ENCODE results near the gene TSC2. TPM values are rescaled to one million over a fixed set of nuclear protein-coding genes. Genes with fewer than 3 reads are reported as not detected.

Gene TSC2
- total RNA-seq, 4 donors from 2014 or later: 75.4 to 507 (median 111) TPM

- Histone ChIP-seq H3K4me3 (no peak overlapping the region), H3K9me3 (no peaks in the 10 kb centered on the region), H3K4me1 (peaks cover 0 to 24% (median 3%) of the 10 kb centered on the region in 4 donors), H3K36me3 (peaks cover 2 to 100% (median 14%) of the 10 kb centered on the region in 3 donors), H3K27me3 (no peaks in the 10 kb centered on the region), H3K27ac (peak overlapping the region in 2 of 4 donors; percentile 16 to 39)
- DNase-seq (ENCODE audit: low spot score in 2 of 2): no peak
- TF ChIP-seq POLR2A (IDR thresholded peaks at IDR 0.05) (no peak), CTCF (IDR thresholded peaks at IDR 0.05) (no peak), EP300 (IDR thresholded peaks at IDR 0.05) (no peak)
- WGBS, 2 donors: 89 to 92% methylated on average over 12 to 14 of the region's 14 CpGs
Measured at GRCh38 chr16:2090481-2090776, 42.6 kb downstream of the TSC2 start.

- H3K9me3 ChIP-seq: no peaks in the 10 kb centered on the region
- H3K27me3 ChIP-seq: no peaks in the 10 kb centered on the region
- peaks cover 0 to 19% (median 3%) of the 10 kb centered on the region in 4 donors for H3K4me1 ChIP-seq
- DNase-seq (ENCODE audit: low spot score in 2 of 2): peak; percentile 36 to 43
- TF ChIP-seq EP300 (IDR thresholded peaks at IDR 0.05): no peak
- TF ChIP-seq CTCF (IDR thresholded peaks at IDR 0.05): no peak
- no peak for TF ChIP-seq POLR2A (IDR thresholded peaks at IDR 0.05)
- peaks cover 2 to 100% (median 17%) of the 10 kb centered on the region in 3 donors for H3K36me3 ChIP-seq
- 72 to 73% methylated on average over 66 to 67 of the region's 101 CpGs for WGBS, 2 donors
- peak overlapping the region in 1 of 4 donors; percentile 8 for H3K4me3 ChIP-seq
- H3K27ac ChIP-seq: peak overlapping the region in 2 of 4 donors; percentile 39 to 66
Measured at GRCh38 chr16:2090777-2091546, 43.2 kb downstream of the TSC2 start.

- WGBS, 2 donors: 78% methylated on average over 37 to 40 of the region's 49 CpGs
- no peaks in the 10 kb centered on the region for H3K9me3 ChIP-seq
- H3K27me3 ChIP-seq: no peaks in the 10 kb centered on the region
- peaks cover 0 to 18% (median 3%) of the 10 kb centered on the region in 4 donors for H3K4me1 ChIP-seq
- H3K4me3 ChIP-seq: peak overlapping the region in 1 of 4 donors; percentile 8
- peak overlapping the region in 2 of 4 donors; percentile 39 to 66 for H3K27ac ChIP-seq
- TF ChIP-seq EP300 (IDR thresholded peaks at IDR 0.05): no peak
- TF ChIP-seq CTCF (IDR thresholded peaks at IDR 0.05): no peak
- TF ChIP-seq POLR2A (IDR thresholded peaks at IDR 0.05): no peak
- H3K36me3 ChIP-seq: peaks cover 2 to 100% (median 23%) of the 10 kb centered on the region in 3 donors
- DNase-seq (ENCODE audit: low spot score in 2 of 2): no peak
Measured at GRCh38 chr16:2091547-2092255, 43.9 kb downstream of the TSC2 start.

GRCh38 chr16:2092256-2092620 lies 44.5 kb downstream of the TSC2 start:
- H3K9me3 ChIP-seq: no peaks in the 10 kb centered on the region
- peak overlapping the region in 2 of 4 donors; percentile 39 to 66 for H3K27ac ChIP-seq
- DNase-seq (ENCODE audit: low spot score in 2 of 2): no peak
- peaks cover 0 to 18% (median 3%) of the 10 kb centered on the region in 4 donors for H3K4me1 ChIP-seq
- 78 to 79% methylated on average over 16 of the region's 16 CpGs for WGBS, 2 donors
- no peaks in the 10 kb centered on the region for H3K27me3 ChIP-seq
- no peak overlapping the region for H3K4me3 ChIP-seq
- TF ChIP-seq POLR2A (IDR thresholded peaks at IDR 0.05) (no peak), EP300 (IDR thresholded peaks at IDR 0.05) (no peak), CTCF (IDR thresholded peaks at IDR 0.05) (no peak)
- H3K36me3 ChIP-seq: peaks cover 2 to 100% (median 23%) of the 10 kb centered on the region in 3 donors

- no peak overlapping the region for H3K27ac ChIP-seq
- WGBS, 2 donors: 90 to 94% methylated on average over 6 to 9 of the region's 13 CpGs
- no peak for DNase-seq (ENCODE audit: low spot score in 2 of 2)
- H3K4me3 ChIP-seq: no peak overlapping the region
- TF ChIP-seq CTCF (IDR thresholded peaks at IDR 0.05) (no peak), EP300 (IDR thresholded peaks at IDR 0.05) (no peak), POLR2A (IDR thresholded peaks at IDR 0.05) (no peak)
- no peaks in the 10 kb centered on the region for H3K9me3 ChIP-seq
- H3K27me3 ChIP-seq: no peaks in the 10 kb centered on the region
- peaks cover 0 to 18% (median 3%) of the 10 kb centered on the region in 4 donors for H3K4me1 ChIP-seq
- peaks cover 2 to 100% (median 23%) of the 10 kb centered on the region in 3 donors for H3K36me3 ChIP-seq
Measured at GRCh38 chr16:2092866-2093265, 45.1 kb downstream of the TSC2 start.
